ENCODE results near the gene MYRIP. TPM values are rescaled to one million over a fixed set of nuclear protein-coding genes. Genes with fewer than 3 reads are reported as not detected.

MYRIP gene
- total RNA-seq, 1 donor from 2014 or later, result 8.4 TPM

- intact Hi-C loops (cut with DNase I), result loop anchor here (5.0 kb wide), 1 partner anchor 132 kb away; no protein-coding TSS in a partner anchor
- DNase-seq (ENCODE audit: low spot score), result no peak
- ATAC-seq, result no peak
Observed at GRCh38 chr3:40190056-40190455, 380.6 kb downstream of the MYRIP start.

DNA sequence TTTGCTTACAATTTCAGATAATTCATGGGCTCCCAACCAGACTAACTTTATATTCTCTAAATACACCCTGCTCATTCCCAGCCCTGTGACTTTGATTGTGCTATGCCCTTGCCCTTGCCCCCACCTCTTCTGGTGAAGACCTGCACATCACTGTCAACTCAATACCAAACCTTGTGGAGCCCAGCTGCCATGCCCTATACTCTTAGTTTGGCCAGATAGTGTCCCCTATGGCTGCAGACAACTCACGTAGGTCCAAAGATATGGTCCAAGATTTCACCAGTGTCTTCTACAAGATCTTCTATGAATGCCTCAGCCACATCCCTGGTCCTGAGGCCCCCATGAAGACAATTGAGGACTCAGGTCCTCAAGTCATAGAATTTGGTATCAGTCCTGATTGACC, 381.8 kb downstream of the MYRIP start:
- intact Hi-C loops (cut with DNase I), result loop anchor here (5.0 kb wide), 1 partner anchor 131 kb away; no protein-coding TSS in a partner anchor
- no peak for DNase-seq (ENCODE audit: low spot score)
- ATAC-seq, result no peak

GRCh38 chr3:40191850-40192448, 382.5 kb downstream of the MYRIP start:
- DNase-seq (ENCODE audit: low spot score) (peak; percentile 77), ATAC-seq (peak; percentile 55)
- intact Hi-C loops (cut with DNase I), result loop anchor here (5.0 kb wide), 1 partner anchor 130 kb away; no protein-coding TSS in a partner anchor

GRCh38 chr3:40192628-40193027, 383.2 kb downstream of the MYRIP start:
- no peak for DNase-seq (ENCODE audit: low spot score)
- no peak for ATAC-seq
- intact Hi-C loops (cut with DNase I), result loop anchor here (5.0 kb wide), 1 partner anchor 130 kb away; no protein-coding TSS in a partner anchor

DNA sequence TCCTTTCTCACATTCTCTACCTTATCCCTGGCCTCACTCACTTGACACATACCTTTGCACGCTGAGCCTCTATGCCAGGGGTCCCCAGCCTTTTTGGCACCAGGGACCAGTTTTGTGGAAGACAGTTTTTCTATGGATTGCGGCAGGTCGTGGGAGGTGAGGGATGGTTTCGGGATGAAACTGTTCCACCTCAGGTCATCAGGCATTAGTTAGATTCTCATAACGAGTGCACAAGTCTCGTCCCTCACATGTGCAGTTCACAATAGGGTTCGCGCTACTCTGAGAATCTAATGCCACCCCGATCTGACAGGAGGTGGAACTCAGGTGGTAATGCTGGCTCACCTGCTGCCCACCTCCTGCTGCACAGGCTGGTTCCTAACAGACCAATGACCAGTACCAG, 387.6 kb downstream of the MYRIP start:
- intact Hi-C loops (cut with DNase I), result no loop called here
- ATAC-seq, result no peak

DNA sequence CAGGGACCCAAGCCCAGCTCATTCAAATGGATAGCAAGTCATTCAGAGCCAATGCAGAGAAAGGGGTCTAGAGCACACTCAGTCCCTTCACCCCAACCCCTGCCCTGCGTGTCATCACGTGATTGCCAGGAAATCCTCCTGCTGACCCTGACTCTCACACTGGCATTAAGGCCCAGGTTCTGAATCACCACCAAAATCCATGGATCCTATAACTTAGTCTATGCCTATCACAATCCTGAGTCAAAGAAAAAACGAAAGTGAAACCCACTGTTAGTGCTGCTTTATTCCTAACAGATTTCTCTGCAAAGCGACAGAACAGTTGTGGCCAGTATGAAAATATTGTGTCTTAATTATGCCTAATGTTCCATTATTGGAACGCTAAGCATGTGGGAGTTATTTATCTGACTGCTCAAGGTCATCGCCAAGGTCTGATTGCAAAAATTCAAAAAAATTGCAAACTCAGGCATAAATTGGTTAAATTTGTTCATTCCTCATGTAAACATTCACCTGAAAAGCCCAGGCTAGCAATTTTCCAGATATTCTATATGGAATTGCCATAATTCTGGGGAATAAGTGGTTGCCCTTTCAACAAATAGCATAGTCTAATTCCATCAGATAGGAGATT, 391.4 kb downstream of the MYRIP start:
- intact Hi-C loops (cut with DNase I), result no loop called here
- ATAC-seq (no peak), DNase-seq (ENCODE audit: low spot score) (no peak)

More for the DNA sequence above, 387.6 kb downstream of the MYRIP start:
- DNase-seq (ENCODE audit: low spot score), result no peak

DNA sequence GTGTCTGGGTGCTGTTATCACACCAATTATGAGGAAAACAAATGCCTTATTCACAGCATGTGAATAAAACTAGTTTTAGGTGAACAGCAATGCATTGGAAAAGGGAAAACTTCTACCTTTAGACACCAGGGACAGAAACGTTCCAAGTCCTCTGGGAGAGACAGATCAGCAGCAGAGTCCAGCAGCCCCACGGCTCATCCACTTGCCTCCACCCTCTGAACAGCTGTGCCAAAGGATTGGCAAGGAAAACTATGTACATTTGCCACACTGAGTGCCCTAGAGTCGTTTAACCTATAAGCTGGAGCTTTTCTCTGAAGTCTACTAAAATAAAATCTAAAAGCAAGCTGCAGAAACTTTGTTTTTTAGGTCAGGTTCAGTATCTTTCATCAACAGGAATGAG, 392.4 kb downstream of the MYRIP start:
- intact Hi-C loops (cut with DNase I), result no loop called here
- ATAC-seq (no peak), DNase-seq (ENCODE audit: low spot score) (no peak)

- DNase-seq (ENCODE audit: low spot score), result no peak
- no peak for ATAC-seq
- intact Hi-C loops (cut with DNase I), result no loop called here
Observed at GRCh38 chr3:40206522-40206921, 397.1 kb downstream of the MYRIP start.

DNA sequence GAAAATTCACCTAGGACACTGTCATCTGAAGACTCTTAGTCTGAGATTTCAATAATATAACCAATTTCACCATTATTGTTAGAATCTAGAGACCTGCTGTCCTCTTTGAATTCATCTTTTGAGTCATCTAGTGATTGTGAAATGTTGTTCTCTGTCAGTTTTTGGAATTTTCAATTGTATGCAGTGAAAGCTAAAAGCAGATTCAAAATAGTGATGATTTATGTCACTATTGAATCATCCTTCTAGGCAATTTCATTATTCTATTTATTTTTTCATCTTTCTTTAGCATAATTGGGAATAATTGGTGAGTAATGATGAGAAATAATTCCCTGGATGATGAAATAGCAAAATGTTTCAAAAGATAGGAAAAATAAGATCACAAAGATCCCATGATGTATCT, 398.4 kb downstream of the MYRIP start:
- ATAC-seq, result no peak
- DNase-seq (ENCODE audit: low spot score), result no peak
- intact Hi-C loops (cut with DNase I), result no loop called here

DNA sequence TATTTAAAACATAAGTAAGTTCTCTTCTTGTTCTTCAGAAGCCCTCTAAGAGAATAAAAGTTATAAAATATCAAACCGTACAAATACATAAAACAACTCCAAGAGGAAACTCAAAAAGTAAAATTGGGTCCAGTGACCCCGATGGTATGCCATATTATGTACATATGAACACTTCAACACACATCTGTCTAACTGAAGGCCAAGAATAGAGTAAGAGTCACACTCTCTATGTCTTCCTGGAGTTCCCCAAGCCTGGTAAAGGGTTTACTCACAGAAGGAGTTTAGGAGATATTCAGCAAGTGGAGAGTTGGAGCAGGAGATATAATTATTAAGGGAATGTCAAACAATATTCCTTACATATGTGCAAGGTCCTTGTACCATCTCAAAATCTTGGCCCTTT, 398.8 kb downstream of the MYRIP start:
- intact Hi-C loops (cut with DNase I), result no loop called here
- no peak for ATAC-seq
- no peak for DNase-seq (ENCODE audit: low spot score)

DNA sequence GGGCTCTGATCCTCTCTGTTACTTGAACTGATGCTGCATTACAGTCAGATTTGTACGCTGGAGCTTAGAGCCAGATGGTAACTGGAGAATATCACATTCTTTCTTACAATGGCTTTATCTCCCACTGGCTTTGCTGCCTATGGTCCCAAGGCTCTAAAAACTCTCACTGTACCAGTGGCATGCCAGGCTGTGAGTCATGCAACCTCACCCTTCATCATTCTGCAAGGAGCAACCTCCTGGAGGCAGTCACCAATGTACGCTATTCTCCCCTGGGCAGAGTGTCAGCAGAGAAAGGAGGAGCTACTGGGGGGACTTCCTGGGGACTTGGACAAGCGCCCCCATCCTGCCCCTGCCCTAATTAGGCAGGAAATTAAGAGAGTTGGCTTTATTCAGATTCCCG, 402.2 kb downstream of the MYRIP start:
- ATAC-seq (no peak), DNase-seq (ENCODE audit: low spot score) (no peak)
- intact Hi-C loops (cut with DNase I), result loop anchor here (5.0 kb wide), 1 partner anchor 794 kb away; no protein-coding TSS in a partner anchor

GRCh38 chr3:40213556-40213955, 404.1 kb downstream of the MYRIP start:
- DNase-seq (ENCODE audit: low spot score), result no peak
- ATAC-seq, result no peak
- intact Hi-C loops (cut with DNase I), result loop anchor here (5.0 kb wide), 1 partner anchor 796 kb away; no protein-coding TSS in a partner anchor

GRCh38 chr3:40215015-40215414, 405.6 kb downstream of the MYRIP start:
- ATAC-seq (no peak), DNase-seq (ENCODE audit: low spot score) (no peak)
- intact Hi-C loops (cut with DNase I), result no loop called here

DNA sequence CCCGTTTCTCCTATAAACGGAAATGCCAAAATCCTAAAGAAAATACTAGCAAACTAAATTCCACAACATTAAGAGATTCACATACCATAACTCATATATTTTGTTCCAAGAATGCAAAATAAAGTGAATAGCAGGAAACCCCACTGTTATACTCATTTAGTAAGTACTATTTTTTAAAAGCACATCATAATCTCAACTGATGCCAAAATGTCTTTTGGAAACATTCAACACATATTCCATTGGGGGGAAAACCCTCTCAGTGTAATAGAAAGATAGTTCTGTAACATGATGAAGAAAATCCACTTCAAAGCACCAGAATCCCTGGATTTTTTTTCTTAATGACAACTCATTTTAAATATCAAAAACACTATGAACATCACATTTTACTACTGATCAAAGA, 407.1 kb downstream of the MYRIP start:
- ATAC-seq, result no peak
- DNase-seq (ENCODE audit: low spot score), result no peak
- intact Hi-C loops (cut with DNase I), result no loop called here

DNA sequence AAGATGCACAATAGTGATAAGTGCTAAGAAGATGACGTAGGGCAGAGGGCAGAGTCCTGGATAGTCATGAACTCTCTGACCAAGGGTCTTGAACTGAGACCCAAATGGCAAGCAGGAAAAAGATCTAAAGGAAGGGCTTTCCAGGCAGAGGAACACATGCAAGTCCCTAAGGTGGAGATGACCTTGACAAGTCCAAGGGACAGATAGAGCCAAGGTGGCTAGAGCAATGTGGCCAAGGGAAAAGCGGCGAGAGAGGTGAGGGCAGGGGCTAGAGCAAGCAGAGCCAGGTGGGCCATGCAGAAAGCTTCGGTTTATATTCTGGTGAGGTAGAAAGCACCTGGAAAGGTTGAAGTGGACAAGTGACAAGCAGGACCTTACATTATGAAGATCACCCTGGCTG, 414.4 kb downstream of the MYRIP start:
- no peak for DNase-seq (ENCODE audit: low spot score)
- ATAC-seq, result no peak
- intact Hi-C loops (cut with DNase I), result no loop called here

DNA sequence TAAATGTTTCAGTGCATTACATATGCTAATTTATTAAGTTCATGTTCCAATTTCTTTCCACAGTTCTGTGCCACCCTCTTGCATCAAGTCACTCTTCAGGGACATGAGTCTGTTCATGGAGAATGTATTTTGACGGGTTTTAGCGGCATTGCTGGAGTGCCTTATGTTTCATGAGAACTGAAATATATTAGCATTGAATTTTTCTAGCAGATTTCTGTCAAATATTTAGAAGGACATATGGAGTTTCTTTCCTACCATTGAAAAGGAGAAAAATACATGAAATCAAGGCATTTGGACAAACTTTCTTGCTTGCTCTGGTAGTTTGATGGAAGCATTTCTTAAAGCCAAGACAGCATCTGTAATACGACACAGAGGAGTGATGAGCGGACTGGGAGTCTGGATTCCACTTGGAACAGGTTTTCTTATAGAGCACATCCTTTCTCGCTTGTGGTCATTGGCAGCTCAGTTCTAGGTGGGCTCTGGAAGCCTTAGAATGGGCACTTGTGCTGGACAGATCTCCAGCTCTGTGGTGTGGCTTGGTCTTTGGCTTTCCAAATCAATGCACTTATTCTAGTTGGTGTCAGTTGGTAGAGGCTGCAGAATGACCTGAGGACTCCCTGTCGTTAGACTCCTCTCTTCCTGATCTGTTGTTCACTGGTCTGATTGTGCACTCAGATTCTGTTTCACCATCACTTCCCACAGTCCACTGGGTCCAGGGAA, 415.5 kb downstream of the MYRIP start:
- no peak for DNase-seq (ENCODE audit: low spot score)
- no peak for ATAC-seq
- intact Hi-C loops (cut with DNase I), result no loop called here

- intact Hi-C loops (cut with DNase I), result no loop called here
- ATAC-seq (no peak), DNase-seq (ENCODE audit: low spot score) (no peak)
Observed at GRCh38 chr3:40226636-40227035, 417.2 kb downstream of the MYRIP start.

DNA sequence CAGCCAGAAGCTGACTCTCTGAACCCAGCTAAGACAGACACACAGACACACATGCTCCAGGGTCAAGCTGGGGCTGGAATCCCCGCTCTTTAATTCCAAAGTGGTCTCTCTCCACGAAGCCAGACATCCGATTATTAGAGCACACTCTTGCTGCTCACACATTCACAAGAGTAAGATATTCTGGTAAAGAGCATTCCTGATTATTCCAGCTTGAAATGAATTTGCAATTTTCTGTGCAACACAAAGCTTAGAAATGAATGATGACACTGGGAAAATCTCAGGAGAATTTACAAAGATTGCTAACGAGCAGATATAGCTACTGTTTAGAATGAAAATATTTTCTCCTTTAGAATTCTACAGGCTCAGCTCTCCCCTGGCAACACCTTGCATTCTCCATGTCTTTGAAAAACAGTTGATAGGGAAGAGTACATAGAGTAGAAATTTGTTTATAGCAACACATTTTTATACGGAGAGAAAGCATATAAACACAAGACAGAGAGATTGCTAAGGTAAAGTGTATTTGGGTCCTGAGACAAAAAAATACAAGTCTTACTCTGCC, 419.5 kb downstream of the MYRIP start:
- no peak for ATAC-seq
- intact Hi-C loops (cut with DNase I), result no loop called here
- no peak for DNase-seq (ENCODE audit: low spot score)

DNA sequence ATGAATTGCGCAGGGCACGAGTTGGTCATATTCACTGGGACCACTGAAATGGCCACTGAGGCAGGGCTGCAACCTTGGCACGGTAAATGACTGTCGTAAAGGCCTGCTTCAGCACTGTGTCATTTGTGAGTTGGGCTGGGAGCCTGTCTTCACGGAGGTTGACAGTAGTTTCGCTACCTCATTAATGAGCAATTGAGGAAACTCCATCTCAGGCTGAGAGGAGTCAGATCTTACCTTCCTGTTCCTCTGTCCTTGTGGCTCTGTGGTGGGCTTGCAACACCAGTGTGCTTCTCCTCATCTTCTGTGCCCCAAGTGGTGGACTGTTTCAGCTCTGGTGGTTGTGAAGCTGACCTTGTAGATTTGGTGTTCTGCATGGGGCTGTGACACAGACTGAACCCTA, 420.0 kb downstream of the MYRIP start:
- intact Hi-C loops (cut with DNase I), result no loop called here
- DNase-seq (ENCODE audit: low spot score) (no peak), ATAC-seq (no peak)

GRCh38 chr3:40229963-40230362, 420.6 kb downstream of the MYRIP start:
- DNase-seq (ENCODE audit: low spot score) (no peak), ATAC-seq (no peak)

More at GRCh38 chr3:40229963-40230362, 420.6 kb downstream of the MYRIP start:
- intact Hi-C loops (cut with DNase I), result no loop called here
